Measurements from ENCODE around the gene ANKRD34A. TPM values are rescaled to one million over a fixed set of nuclear protein-coding genes. Genes with fewer than 3 reads are reported as not detected.

The ANKRD34A gene
- total and polyA plus RNA-seq, 2 of the 13 experiments (the other 11 are each of a cell fraction or from before 2014, with no cell fraction given) = 0.05 to 0.07 TPM

DNA sequence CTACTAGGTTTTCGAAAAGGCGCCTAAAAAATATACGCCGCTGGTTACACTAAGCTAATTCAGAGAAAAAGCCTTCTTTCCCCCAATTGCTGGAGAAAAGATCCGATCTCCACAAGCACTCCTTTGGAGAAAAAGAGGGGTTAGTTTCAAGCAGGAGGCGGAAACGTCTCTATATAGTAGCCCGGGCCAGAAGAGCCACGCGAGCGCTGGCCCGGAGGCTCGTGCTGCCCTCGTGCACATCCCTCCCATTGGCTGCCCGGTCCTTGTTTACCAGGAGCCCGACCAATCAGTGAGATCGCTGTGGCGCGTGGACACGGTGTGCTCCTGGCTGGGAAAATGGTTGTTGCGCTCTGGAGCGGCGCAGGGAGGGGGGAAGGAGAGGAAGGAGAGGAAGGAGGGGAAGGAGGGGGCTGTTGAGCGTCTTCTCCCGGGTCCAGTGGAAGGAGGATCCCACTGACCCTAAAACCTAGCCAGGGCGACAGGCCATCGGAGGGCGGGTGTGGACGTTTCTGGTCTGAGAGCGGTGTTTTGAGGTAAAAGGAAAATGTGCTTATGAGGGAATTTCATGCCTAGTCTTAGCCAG, 32.1 kb upstream of the ANKRD34A start, which contains the start of gene TXNIP (continued):
- TF ChIP-seq ZNF550 (CRISPR knock-in tag; IDR thresholded peaks at IDR 0.05; ENCODE audit: borderline replicate concordance) (no peak), SMARCE1 (IDR thresholded peaks at IDR 0.05; ENCODE audit: borderline replicate concordance) (no peak), GATAD2A (CRISPR knock-in tag; IDR thresholded peaks at IDR 0.05) (peak; percentile 84; the same call in 1 of the 2 replicates), RXRB (CRISPR knock-in tag; IDR thresholded peaks at IDR 0.05; ENCODE audit: borderline replicate concordance) (peak; percentile 89), ZKSCAN1 (IDR thresholded peaks at IDR 0.05; ENCODE audit: low read length) (no peak), ZSCAN22 (CRISPR knock-in tag; IDR thresholded peaks at IDR 0.05) (no peak), TBX2 (CRISPR knock-in tag; IDR thresholded peaks at IDR 0.05; ENCODE audit: borderline replicate concordance) (peak; percentile 75; the same call in 1 of the 2 replicates), DMAP1 (CRISPR knock-in tag; IDR thresholded peaks at IDR 0.05) (peak; percentile 93), RBM22 (optimal IDR thresholded peaks at IDR 0.05; ENCODE audit: low read length) (no peak), MZF1 (CRISPR knock-in tag; IDR thresholded peaks at IDR 0.05; ENCODE audit: borderline replicate concordance) (no peak; the same call in 1 of the 2 replicates), ZNF451 (CRISPR knock-in tag; IDR thresholded peaks at IDR 0.05) (no peak), ZFP36 (IDR thresholded peaks at IDR 0.05; ENCODE audit: borderline replicate concordance, low read depth, low read length, partially characterized antibody) (no peak), FOXO1 (CRISPR knock-in tag; IDR thresholded peaks at IDR 0.05) (peak; percentile 100), ZNF484 (CRISPR knock-in tag; IDR thresholded peaks at IDR 0.05; ENCODE audit: borderline replicate concordance, low read depth) (no peak), ZSCAN12 (CRISPR knock-in tag; IDR thresholded peaks at IDR 0.05) (0 out of 2 replicates have a peak, but pooled peaks have one; percentile 65), ARHGAP35 (CRISPR knock-in tag; IDR thresholded peaks at IDR 0.05; ENCODE audit: borderline replicate concordance) (peak; percentile 66; the same call in 1 of the 2 replicates), ZNF776 (CRISPR knock-in tag; IDR thresholded peaks at IDR 0.05) (no peak), ZNF609 (CRISPR knock-in tag; IDR thresholded peaks at IDR 0.05; ENCODE audit: borderline replicate concordance) (peak; percentile 93)
- TF ChIP-seq, protein P1, sequence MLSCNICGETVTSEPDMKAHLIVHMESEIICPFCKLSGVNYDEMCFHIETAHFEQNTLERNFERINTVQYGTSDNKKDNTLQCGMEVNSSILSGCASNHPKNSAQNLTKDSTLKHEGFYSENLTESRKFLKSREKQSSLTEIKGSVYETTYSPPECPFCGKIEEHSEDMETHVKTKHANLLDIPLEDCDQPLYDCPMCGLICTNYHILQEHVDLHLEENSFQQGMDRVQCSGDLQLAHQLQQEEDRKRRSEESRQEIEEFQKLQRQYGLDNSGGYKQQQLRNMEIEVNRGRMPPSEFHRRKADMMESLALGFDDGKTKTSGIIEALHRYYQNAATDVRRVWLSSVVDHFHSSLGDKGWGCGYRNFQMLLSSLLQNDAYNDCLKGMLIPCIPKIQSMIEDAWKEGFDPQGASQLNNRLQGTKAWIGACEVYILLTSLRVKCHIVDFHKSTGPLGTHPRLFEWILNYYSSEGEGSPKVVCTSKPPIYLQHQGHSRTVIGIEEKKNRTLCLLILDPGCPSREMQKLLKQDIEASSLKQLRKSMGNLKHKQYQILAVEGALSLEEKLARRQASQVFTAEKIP (CRISPR knock-in tag; IDR thresholded peaks at IDR 0.05; ENCODE audit: borderline replicate concordance) = no peak
- TF ChIP-seq, protein P2, sequence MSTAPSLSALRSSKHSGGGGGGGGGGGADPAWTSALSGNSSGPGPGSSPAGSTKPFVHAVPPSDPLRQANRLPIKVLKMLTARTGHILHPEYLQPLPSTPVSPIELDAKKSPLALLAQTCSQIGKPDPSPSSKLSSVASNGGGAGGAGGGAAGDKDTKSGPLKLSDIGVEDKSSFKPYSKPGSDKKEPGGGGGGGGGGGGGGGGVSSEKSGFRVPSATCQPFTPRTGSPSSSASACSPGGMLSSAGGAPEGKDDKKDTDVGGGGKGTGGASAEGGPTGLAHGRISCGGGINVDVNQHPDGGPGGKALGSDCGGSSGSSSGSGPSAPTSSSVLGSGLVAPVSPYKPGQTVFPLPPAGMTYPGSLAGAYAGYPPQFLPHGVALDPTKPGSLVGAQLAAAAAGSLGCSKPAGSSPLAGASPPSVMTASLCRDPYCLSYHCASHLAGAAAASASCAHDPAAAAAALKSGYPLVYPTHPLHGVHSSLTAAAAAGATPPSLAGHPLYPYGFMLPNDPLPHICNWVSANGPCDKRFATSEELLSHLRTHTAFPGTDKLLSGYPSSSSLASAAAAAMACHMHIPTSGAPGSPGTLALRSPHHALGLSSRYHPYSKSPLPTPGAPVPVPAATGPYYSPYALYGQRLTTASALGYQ (CRISPR knock-in tag; IDR thresholded peaks at IDR 0.05) = peak; percentile 91
- TF ChIP-seq, protein P3, sequence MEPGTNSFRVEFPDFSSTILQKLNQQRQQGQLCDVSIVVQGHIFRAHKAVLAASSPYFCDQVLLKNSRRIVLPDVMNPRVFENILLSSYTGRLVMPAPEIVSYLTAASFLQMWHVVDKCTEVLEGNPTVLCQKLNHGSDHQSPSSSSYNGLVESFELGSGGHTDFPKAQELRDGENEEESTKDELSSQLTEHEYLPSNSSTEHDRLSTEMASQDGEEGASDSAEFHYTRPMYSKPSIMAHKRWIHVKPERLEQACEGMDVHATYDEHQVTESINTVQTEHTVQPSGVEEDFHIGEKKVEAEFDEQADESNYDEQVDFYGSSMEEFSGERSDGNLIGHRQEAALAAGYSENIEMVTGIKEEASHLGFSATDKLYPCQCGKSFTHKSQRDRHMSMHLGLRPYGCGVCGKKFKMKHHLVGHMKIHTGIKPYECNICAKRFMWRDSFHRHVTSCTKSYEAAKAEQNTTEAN (CRISPR knock-in tag; conservative IDR thresholded peaks at IDR 0.05) = peak; percentile 57; the same call in 1 of the 2 replicates
